Prostate gland (tissue), 2 donors: ENCODE measurements around the gene TRAF3IP1. TPM values are rescaled to one million over a fixed set of nuclear protein-coding genes. Genes with fewer than 3 reads are reported as not detected.

Experiments
- DNase-seq: peaks from one replicate; pipeline ENCODE4 v3.0.0-alpha.2; 2019; ENCODE audit warnings: low spot score
- H3K27ac ChIP-seq, 2 donors: fragments of 200-600 bp; sonication (generic); 2 replicates each; pipeline ENCODE4 v1.5.1; 2017 to 2019
- H3K27me3 ChIP-seq: fragments of 200-600 bp; sonication (generic); replicated peaks from 2 replicates; pipeline ENCODE4 v1.5.1; 2019; ENCODE audit not compliant: insufficient read depth
- H3K36me3 ChIP-seq, 2 donors: fragments of 200-600 bp; sonication (generic); 1 replicate in 1 of 2; 2 replicates in 1 of 2; pipeline versions ENCODE4 v1.5.1 to v1.8.1; 2017 to 2019
- H3K4me1 ChIP-seq: fragments of 200-600 bp; sonication (generic); replicated peaks from 2 replicates; pipeline ENCODE4 v1.5.1; 2019
- H3K4me3 ChIP-seq, 2 donors: fragments of 200-600 bp; sonication (generic); 2 replicates each; pipeline ENCODE4 v1.5.1; 2017 to 2019
- H3K9me3 ChIP-seq: fragments of 200-600 bp; sonication (generic); 2 replicates; pipeline ENCODE4 v1.5.1; 2017
- CTCF ChIP-seq, 4 experiments: fragments of 200-600 bp in 2 of 4; fragments of 450-650 bp in 2 of 4; sonication (generic) in 2 of 4; IDR thresholded peaks; 1 replicate in 3 of 4; 2 replicates in 1 of 4; pipeline ENCODE4 v1.5.1; 2016 to 2019; ENCODE audit warnings: antibody characterized with exemption in 4 of 4, mild to moderate bottlenecking in 2 of 4, moderate library complexity in 2 of 4
- POLR2A ChIP-seq: fragments of 450-650 bp; IDR thresholded peaks from one replicate; pipeline ENCODE4 v1.6.1; 2016; ENCODE audit warnings: antibody characterized with exemption, mild to moderate bottlenecking
- POLR2AphosphoS5 ChIP-seq: sonication (generic); formaldehyde crosslinking; IDR thresholded peaks from one replicate; pipeline ENCODE4 v1.6.1; 2017; ENCODE audit warnings: antibody characterized with exemption
- WGBS: methylation state at CpG from one replicate; pipeline ENCODE4 v1.1.5; 2018; 5-methylcytosine and 5-hydroxymethylcytosine counted together
- intact Hi-C: fragments of 100-400 bp; cut with DNase I; formaldehyde crosslinking; loops from one replicate; pipeline ENCODE4 v1.14.2; 2022
- total RNA-seq, 2 donors: library from RNA; depleted of rRNA; stranded (reverse); fragments of >200 nt; gene quantifications; one replicate each; pipeline ENCODE4 v1.1.0, GENCODE V29; 2016

Gene TRAF3IP1
- total RNA-seq, 2 donors from 2014 or later, result 14.4 to 18.5 TPM

GRCh38 chr2:238425505-238425978 is 105.2 kb downstream of the TRAF3IP1 start:
- Histone ChIP-seq H3K36me3 (no peaks in the 10 kb centered on the region), H3K4me1 (peaks cover 3% of the 10 kb centered on the region), H3K27ac (no peak overlapping the region), H3K4me3 (no peak overlapping the region), H3K27me3 (no peaks in the 10 kb centered on the region), H3K9me3 (no peaks in the 10 kb centered on the region)
- TF ChIP-seq POLR2A (no peak), POLR2AphosphoS5 (no peak), CTCF (IDR thresholded peaks at IDR 0.05) (no peak)
- WGBS, result 56% methylated on average over 16 of the region's 16 CpGs
- DNase-seq, result no peak
- intact Hi-C loops, result no loop called here

GRCh38 chr2:238425979-238426567 is 105.8 kb downstream of the TRAF3IP1 start:
- Histone ChIP-seq H3K36me3 (no peaks in the 10 kb centered on the region), H3K27me3 (no peaks in the 10 kb centered on the region), H3K4me1 (no peaks in the 10 kb centered on the region), H3K9me3 (no peaks in the 10 kb centered on the region), H3K4me3 (peak overlapping the region; percentile 78 to 95), H3K27ac (peak overlapping the region; percentile 90 to 93)
- no peak for TF ChIP-seq POLR2A
- no peak for TF ChIP-seq CTCF (IDR thresholded peaks at IDR 0.05)
- no peak for TF ChIP-seq POLR2AphosphoS5
- 3% methylated on average over 24 of the region's 24 CpGs for WGBS
- intact Hi-C loops, result no loop called here
- DNase-seq, result no peak

- TF ChIP-seq POLR2AphosphoS5 (no peak), CTCF (IDR thresholded peaks at IDR 0.05) (peak in 1 of 4 experiments; percentile 3), POLR2A (no peak)
- Histone ChIP-seq H3K36me3 (no peaks in the 10 kb centered on the region), H3K27ac (peak within 1 kb of the TSS; percentile 90 to 93), H3K9me3 (no peaks in the 10 kb centered on the region), H3K27me3 (no peaks in the 10 kb centered on the region), H3K4me3 (peak within 1 kb of the TSS; percentile 78 to 95), H3K4me1 (no peaks in the 10 kb centered on the region)
- intact Hi-C loops, result no loop called here
- DNase-seq, result peak; percentile 52
- under 1% methylated on average over 54 of the region's 104 CpGs for WGBS
Observed at GRCh38 chr2:238426568-238427434, 106.5 kb downstream of the TRAF3IP1 start, which contains the start of gene ASB1. Gene ASB1, plus strand, starts transcription at chr2:238426927. Its CDS starts 144 bp downstream, at chr2:238427071.

- Histone ChIP-seq H3K27me3 (no peaks in the 10 kb centered on the region), H3K27ac (peak overlapping the region; percentile 90 to 93), H3K4me3 (peak overlapping the region; percentile 78 to 95), H3K4me1 (no peaks in the 10 kb centered on the region), H3K9me3 (no peaks in the 10 kb centered on the region), H3K36me3 (no peaks in the 10 kb centered on the region)
- TF ChIP-seq POLR2A, result no peak
- TF ChIP-seq CTCF (IDR thresholded peaks at IDR 0.05), result no peak
- no peak for TF ChIP-seq POLR2AphosphoS5
- DNase-seq, result no peak
- intact Hi-C loops, result no loop called here
- 7% methylated on average over 20 of the region's 20 CpGs for WGBS
Observed at GRCh38 chr2:238427435-238428162, 107.3 kb downstream of the TRAF3IP1 start.
